ENCODE measurements around the gene FLT1.

FLT1 gene

GRCh38 chr13:28535734-28536133 is 40.8 kb upstream of the FLT1 start:
- Histone ChIP-seq H3K27ac (ENCODE audit: insufficient read depth, low read length, poor library complexity, severe bottlenecking) (no peak overlapping the region), H3K36me3 (ENCODE audit: control insufficient read depth, insufficient read depth, low read length) (no peaks in the 10 kb centered on the region), H3K4me3 (ENCODE audit: insufficient read depth, low read depth, low read length, poor library complexity, severe bottlenecking) (no peak overlapping the region), H3K27me3 (replicated peaks; ENCODE audit: control insufficient read depth, insufficient read depth, low read length, poor library complexity, severe bottlenecking) (peaks cover 20% of the 10 kb centered on the region), H3K9me3 (ENCODE audit: control insufficient read depth, low read length) (no peaks in the 10 kb centered on the region), H3K4me1 (ENCODE audit: control insufficient read depth, insufficient read depth, low read length, poor library complexity, severe bottlenecking) (no peaks in the 10 kb centered on the region)
- DNase-seq: no peak

DNA sequence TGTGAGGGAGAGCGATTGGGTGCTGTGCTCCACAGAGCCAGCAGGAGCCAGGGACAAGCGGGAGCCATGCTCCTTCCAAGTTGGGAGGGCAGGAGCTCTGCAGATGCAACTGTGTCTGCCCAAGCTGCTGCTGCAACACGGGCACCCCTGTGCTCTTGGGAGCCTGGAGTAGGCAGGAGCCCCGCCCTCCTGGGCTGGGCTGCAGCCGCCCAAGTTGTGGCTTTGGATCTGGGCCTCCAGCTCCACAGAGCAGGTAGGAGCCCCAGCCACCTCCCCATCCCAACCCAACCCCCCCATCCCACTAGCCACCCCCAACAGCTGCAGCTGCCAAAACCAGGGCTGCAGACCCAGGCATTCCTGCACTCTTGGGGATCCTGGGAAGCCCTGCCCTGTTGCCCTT is 39.9 kb upstream of the FLT1 start:
- H3K36me3 ChIP-seq (ENCODE audit: control insufficient read depth, insufficient read depth, low read length): no peaks in the 10 kb centered on the region
- peaks cover 20% of the 10 kb centered on the region for H3K27me3 ChIP-seq (replicated peaks; ENCODE audit: control insufficient read depth, insufficient read depth, low read length, poor library complexity, severe bottlenecking)
- H3K4me3 ChIP-seq (ENCODE audit: insufficient read depth, low read depth, low read length, poor library complexity, severe bottlenecking): no peak overlapping the region
- no peaks in the 10 kb centered on the region for H3K4me1 ChIP-seq (ENCODE audit: control insufficient read depth, insufficient read depth, low read length, poor library complexity, severe bottlenecking)
- no peaks in the 10 kb centered on the region for H3K9me3 ChIP-seq (ENCODE audit: control insufficient read depth, low read length)
- no peak for DNase-seq
- no peak overlapping the region for H3K27ac ChIP-seq (ENCODE audit: insufficient read depth, low read length, poor library complexity, severe bottlenecking)

DNA sequence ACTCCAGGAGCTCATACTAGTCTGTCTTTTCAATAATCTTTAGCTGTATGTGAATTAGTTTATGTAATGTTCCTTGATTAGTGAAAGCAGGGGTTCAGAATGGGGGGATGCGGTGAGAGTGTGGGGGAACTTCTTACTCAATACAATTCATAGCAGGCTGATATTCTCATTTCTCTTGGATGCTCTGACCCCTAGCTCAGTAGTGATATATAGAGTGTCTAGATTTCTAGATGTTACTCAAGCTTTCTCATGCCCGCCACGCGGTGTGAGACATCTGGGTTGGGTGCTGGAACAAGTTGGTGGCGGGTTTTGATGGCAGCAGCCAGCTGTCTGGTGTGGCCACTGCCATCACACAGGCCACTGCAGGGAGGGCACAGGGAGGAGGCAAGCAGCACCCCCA is 39.3 kb upstream of the FLT1 start:
- H3K27me3 ChIP-seq (replicated peaks; ENCODE audit: control insufficient read depth, insufficient read depth, low read length, poor library complexity, severe bottlenecking): peaks cover 20% of the 10 kb centered on the region
- H3K4me3 ChIP-seq (ENCODE audit: insufficient read depth, low read depth, low read length, poor library complexity, severe bottlenecking): no peak overlapping the region
- H3K9me3 ChIP-seq (ENCODE audit: control insufficient read depth, low read length): no peaks in the 10 kb centered on the region
- no peaks in the 10 kb centered on the region for H3K4me1 ChIP-seq (ENCODE audit: control insufficient read depth, insufficient read depth, low read length, poor library complexity, severe bottlenecking)
- H3K27ac ChIP-seq (ENCODE audit: insufficient read depth, low read length, poor library complexity, severe bottlenecking): no peak overlapping the region
- no peaks in the 10 kb centered on the region for H3K36me3 ChIP-seq (ENCODE audit: control insufficient read depth, insufficient read depth, low read length)
- DNase-seq: no peak

GRCh38 chr13:28533441-28534166 is 38.7 kb upstream of the FLT1 start:
- H3K4me1 ChIP-seq (ENCODE audit: control insufficient read depth, insufficient read depth, low read length, poor library complexity, severe bottlenecking): no peaks in the 10 kb centered on the region
- H3K27me3 ChIP-seq (replicated peaks; ENCODE audit: control insufficient read depth, insufficient read depth, low read length, poor library complexity, severe bottlenecking): peaks cover 20% of the 10 kb centered on the region
- no peak overlapping the region for H3K27ac ChIP-seq (ENCODE audit: insufficient read depth, low read length, poor library complexity, severe bottlenecking)
- no peaks in the 10 kb centered on the region for H3K9me3 ChIP-seq (ENCODE audit: control insufficient read depth, low read length)
- DNase-seq: no peak
- no peaks in the 10 kb centered on the region for H3K36me3 ChIP-seq (ENCODE audit: control insufficient read depth, insufficient read depth, low read length)
- H3K4me3 ChIP-seq (ENCODE audit: insufficient read depth, low read depth, low read length, poor library complexity, severe bottlenecking): no peak overlapping the region

DNA sequence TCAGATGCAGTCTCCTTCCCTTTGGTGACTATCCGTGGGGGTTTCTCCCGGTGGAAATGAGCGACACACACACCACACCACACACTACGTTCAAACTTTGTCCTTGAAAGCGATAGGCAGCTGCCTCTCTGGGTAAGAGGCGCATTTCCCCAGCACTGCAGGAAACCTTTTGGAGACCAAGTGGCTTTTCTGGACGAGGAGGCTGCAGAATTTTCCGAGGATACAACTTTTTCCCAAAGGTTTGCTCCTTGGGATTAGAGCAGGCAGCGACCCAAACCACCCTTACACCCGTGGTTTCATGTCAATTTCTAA is 38.2 kb upstream of the FLT1 start:
- H3K4me3 ChIP-seq (ENCODE audit: insufficient read depth, low read depth, low read length, poor library complexity, severe bottlenecking): no peak overlapping the region
- no peaks in the 10 kb centered on the region for H3K4me1 ChIP-seq (ENCODE audit: control insufficient read depth, insufficient read depth, low read length, poor library complexity, severe bottlenecking)
- no peak overlapping the region for H3K27ac ChIP-seq (ENCODE audit: insufficient read depth, low read length, poor library complexity, severe bottlenecking)
- DNase-seq: no peak
- no peaks in the 10 kb centered on the region for H3K36me3 ChIP-seq (ENCODE audit: control insufficient read depth, insufficient read depth, low read length)
- H3K9me3 ChIP-seq (ENCODE audit: control insufficient read depth, low read length): no peaks in the 10 kb centered on the region
- peaks cover 20% of the 10 kb centered on the region for H3K27me3 ChIP-seq (replicated peaks; ENCODE audit: control insufficient read depth, insufficient read depth, low read length, poor library complexity, severe bottlenecking)

DNA sequence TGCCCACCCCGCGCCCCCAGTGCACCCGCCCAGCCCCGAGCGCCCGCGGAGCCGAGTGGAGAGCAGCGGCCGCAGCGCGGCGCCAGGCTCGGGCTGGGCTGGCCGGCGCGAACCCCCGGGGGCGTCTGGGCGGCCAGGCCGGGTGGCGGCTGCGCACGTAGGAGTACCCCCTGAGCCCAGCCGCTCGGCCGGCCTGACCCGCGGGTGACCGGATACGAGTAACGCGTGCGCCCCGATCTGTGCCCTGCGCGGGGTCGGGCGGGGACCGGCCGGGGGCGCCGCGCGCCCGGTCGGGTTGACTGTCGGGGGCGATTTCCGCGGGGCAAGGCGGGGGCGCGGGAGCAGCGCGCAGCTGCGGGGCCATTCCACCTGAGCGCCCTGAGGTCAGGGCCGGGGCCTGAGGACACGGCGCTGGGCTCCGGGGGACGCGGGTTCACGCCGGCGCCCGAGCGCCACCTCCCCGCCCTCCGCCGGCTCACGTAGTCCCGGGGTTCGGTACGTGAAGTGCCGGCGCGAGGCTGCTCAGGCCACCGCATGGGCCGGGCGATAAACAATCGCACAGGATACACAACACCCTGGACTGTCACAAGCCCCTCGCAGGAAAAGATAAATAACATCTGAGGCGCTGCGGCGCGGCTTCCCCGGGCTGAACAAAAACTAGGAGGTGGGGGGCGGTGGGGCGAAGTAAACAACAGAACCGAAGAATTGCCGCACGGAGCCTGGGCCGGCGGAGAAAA is 37.6 kb upstream of the FLT1 start:
- H3K36me3 ChIP-seq (ENCODE audit: control insufficient read depth, insufficient read depth, low read length): no peaks in the 10 kb centered on the region
- H3K4me3 ChIP-seq (ENCODE audit: insufficient read depth, low read depth, low read length, poor library complexity, severe bottlenecking): no peak overlapping the region
- no peaks in the 10 kb centered on the region for H3K4me1 ChIP-seq (ENCODE audit: control insufficient read depth, insufficient read depth, low read length, poor library complexity, severe bottlenecking)
- H3K9me3 ChIP-seq (ENCODE audit: control insufficient read depth, low read length): no peaks in the 10 kb centered on the region
- no peak for DNase-seq
- no peak overlapping the region for H3K27ac ChIP-seq (ENCODE audit: insufficient read depth, low read length, poor library complexity, severe bottlenecking)
- peaks cover 20% of the 10 kb centered on the region for H3K27me3 ChIP-seq (replicated peaks; ENCODE audit: control insufficient read depth, insufficient read depth, low read length, poor library complexity, severe bottlenecking)

- Histone ChIP-seq H3K27me3 (replicated peaks; ENCODE audit: control insufficient read depth, insufficient read depth, low read length, poor library complexity, severe bottlenecking) (peaks cover 19% of the 10 kb centered on the region), H3K4me3 (ENCODE audit: insufficient read depth, low read depth, low read length, poor library complexity, severe bottlenecking) (no peak overlapping the region), H3K4me1 (ENCODE audit: control insufficient read depth, insufficient read depth, low read length, poor library complexity, severe bottlenecking) (no peaks in the 10 kb centered on the region), H3K9me3 (ENCODE audit: control insufficient read depth, low read length) (no peaks in the 10 kb centered on the region), H3K36me3 (ENCODE audit: control insufficient read depth, insufficient read depth, low read length) (no peaks in the 10 kb centered on the region), H3K27ac (ENCODE audit: insufficient read depth, low read length, poor library complexity, severe bottlenecking) (no peak overlapping the region)
- DNase-seq: no peak
Observed at GRCh38 chr13:28531845-28532387, 37.0 kb upstream of the FLT1 start.

- Histone ChIP-seq H3K27me3 (replicated peaks; ENCODE audit: control insufficient read depth, insufficient read depth, low read length, poor library complexity, severe bottlenecking) (peaks cover 14% of the 10 kb centered on the region), H3K9me3 (ENCODE audit: control insufficient read depth, low read length) (no peaks in the 10 kb centered on the region), H3K4me1 (ENCODE audit: control insufficient read depth, insufficient read depth, low read length, poor library complexity, severe bottlenecking) (no peaks in the 10 kb centered on the region), H3K4me3 (ENCODE audit: insufficient read depth, low read depth, low read length, poor library complexity, severe bottlenecking) (no peak overlapping the region), H3K36me3 (ENCODE audit: control insufficient read depth, insufficient read depth, low read length) (no peaks in the 10 kb centered on the region), H3K27ac (ENCODE audit: insufficient read depth, low read length, poor library complexity, severe bottlenecking) (no peak overlapping the region)
- DNase-seq: no peak
Observed at GRCh38 chr13:28531077-28531844, 36.3 kb upstream of the FLT1 start.

DNA sequence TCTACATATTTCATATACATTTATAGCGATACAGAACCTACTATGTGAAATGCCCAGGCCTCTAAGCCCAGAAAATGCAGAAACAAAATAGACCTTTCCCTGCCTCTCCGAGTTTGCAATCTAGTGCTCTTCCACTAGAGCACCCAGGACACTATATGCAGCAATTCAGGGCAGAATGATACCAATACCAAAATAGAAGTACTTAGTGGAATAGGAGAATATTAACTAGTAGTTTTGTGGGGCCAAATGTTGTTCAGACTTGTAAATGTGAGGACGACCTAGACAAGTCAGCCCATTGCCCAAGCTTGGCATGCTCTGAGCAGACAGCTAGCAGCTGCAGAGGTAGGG is 35.8 kb upstream of the FLT1 start:
- peaks cover 14% of the 10 kb centered on the region for H3K27me3 ChIP-seq (replicated peaks; ENCODE audit: control insufficient read depth, insufficient read depth, low read length, poor library complexity, severe bottlenecking)
- no peak overlapping the region for H3K4me3 ChIP-seq (ENCODE audit: insufficient read depth, low read depth, low read length, poor library complexity, severe bottlenecking)
- DNase-seq: no peak
- H3K9me3 ChIP-seq (ENCODE audit: control insufficient read depth, low read length): no peaks in the 10 kb centered on the region
- no peaks in the 10 kb centered on the region for H3K36me3 ChIP-seq (ENCODE audit: control insufficient read depth, insufficient read depth, low read length)
- no peak overlapping the region for H3K27ac ChIP-seq (ENCODE audit: insufficient read depth, low read length, poor library complexity, severe bottlenecking)
- H3K4me1 ChIP-seq (ENCODE audit: control insufficient read depth, insufficient read depth, low read length, poor library complexity, severe bottlenecking): no peaks in the 10 kb centered on the region

- H3K27ac ChIP-seq (ENCODE audit: insufficient read depth, low read length, poor library complexity, severe bottlenecking): no peak overlapping the region
- H3K9me3 ChIP-seq (ENCODE audit: control insufficient read depth, low read length): no peaks in the 10 kb centered on the region
- no peak for DNase-seq
- H3K4me1 ChIP-seq (ENCODE audit: control insufficient read depth, insufficient read depth, low read length, poor library complexity, severe bottlenecking): no peaks in the 10 kb centered on the region
- H3K27me3 ChIP-seq (replicated peaks; ENCODE audit: control insufficient read depth, insufficient read depth, low read length, poor library complexity, severe bottlenecking): peaks cover 14% of the 10 kb centered on the region
- H3K36me3 ChIP-seq (ENCODE audit: control insufficient read depth, insufficient read depth, low read length): no peaks in the 10 kb centered on the region
- H3K4me3 ChIP-seq (ENCODE audit: insufficient read depth, low read depth, low read length, poor library complexity, severe bottlenecking): no peak overlapping the region
Observed at GRCh38 chr13:28529836-28530235, 34.9 kb upstream of the FLT1 start.

Data from effector memory CD4-positive, alpha-beta T cell (primary cell).